GM11168 (cell line): Measurements from ENCODE around the gene EIF2S1.
"Not testable (repeated sequence)": the region's sequence is repeated elsewhere in the genome, so short reads cannot be mapped to it uniquely, and the experiment has no call there.

Experiments used
- in situ Hi-C: fragments of 300-500 bp; cut with MboI; formaldehyde crosslinking; loops from one replicate; pipeline ENCODE4 v1.12.0; 2022; ENCODE audit warnings: low sequenced_read_pairs; ENCODE audit not compliant: unreplicated experiment

EIF2S1 gene

GRCh38 chr14:67359775-67360469, at the start of gene EIF2S1, which contains the start of gene ATP6V1D:
Gene EIF2S1, plus strand, starts transcription at chr14:67360328. Its CDS starts 4,440 bp downstream, at chr14:67364768.
Gene ATP6V1D, minus strand, starts transcription at chr14:67359804. Its CDS starts 106 bp downstream, at chr14:67359698.
- in situ Hi-C loops = no loop called here

- in situ Hi-C loops = no loop called here
These were observed 48.3 kb upstream of the EIF2S1 start for GRCh38 chr14:67311868-67312267.

GRCh38 chr14:67313153-67313552, 47.0 kb upstream of the EIF2S1 start:
- in situ Hi-C loops = no loop called here

- in situ Hi-C loops = no loop called here
These were observed 42.3 kb upstream of the EIF2S1 start for GRCh38 chr14:67317822-67318221.

GRCh38 chr14:67319142-67319541, 41.0 kb upstream of the EIF2S1 start:
- in situ Hi-C loops = no loop called here

- in situ Hi-C loops = not testable (repeated sequence)
These were observed 30.5 kb upstream of the EIF2S1 start for GRCh38 chr14:67329666-67330065.

GRCh38 chr14:67331368-67332125, 28.6 kb upstream of the EIF2S1 start:
- in situ Hi-C loops = no loop called here

- in situ Hi-C loops = no loop called here
These were observed 27.7 kb upstream of the EIF2S1 start for GRCh38 chr14:67332468-67332867.

GRCh38 chr14:67335781-67336180, 24.3 kb upstream of the EIF2S1 start:
- in situ Hi-C loops = no loop called here

- in situ Hi-C loops = not testable (repeated sequence)
These were observed 18.9 kb upstream of the EIF2S1 start for GRCh38 chr14:67341231-67341630.

GRCh38 chr14:67343601-67344230, 16.4 kb upstream of the EIF2S1 start:
- in situ Hi-C loops = no loop called here

- in situ Hi-C loops = no loop called here
These were observed 14.5 kb upstream of the EIF2S1 start for GRCh38 chr14:67345583-67345982.

- in situ Hi-C loops = no loop called here
These were observed 8.1 kb upstream of the EIF2S1 start for GRCh38 chr14:67352055-67352454.

GRCh38 chr14:67357186-67357968, 2.8 kb upstream of the EIF2S1 start:
- in situ Hi-C loops = no loop called here

- in situ Hi-C loops = no loop called here
These were observed 2.2 kb upstream of the EIF2S1 start for GRCh38 chr14:67357969-67358354.

- in situ Hi-C loops = no loop called here
These were observed 979 bp upstream of the EIF2S1 start for GRCh38 chr14:67358924-67359774.

GRCh38 chr14:67360470-67361206, 510 bp downstream of the EIF2S1 start:
- in situ Hi-C loops = no loop called here

- in situ Hi-C loops = no loop called here
These were observed 5.3 kb downstream of the EIF2S1 start for GRCh38 chr14:67365476-67365875.

GRCh38 chr14:67370830-67371229, 10.7 kb downstream of the EIF2S1 start:
- in situ Hi-C loops = no loop called here
